ENCODE measurements around the gene USP9Y. TPM values are rescaled to one million over a fixed set of nuclear protein-coding genes. Genes with fewer than 3 reads are reported as not detected.

USP9Y gene
- total RNA-seq, 1 experiment from 2014 or later: 3.6 TPM

Other genes starting within 250 kb of the USP9Y start
- gene DDX3Y, start 203.6 kb downstream of the USP9Y start, total RNA-seq (2014; rRNA removed; shearing (Covaris generic)): 35.1 and 43.3 TPM in 2 replicates